Hematopoietic multipotent progenitor cell treated with erythropoietin and hydrocortisone succinate and interleukin-3 and kit ligand, for 17 days (in vitro differentiated cells): ENCODE data around the gene TRPM3.

ENCODE experiments used
- DNase-seq: peaks from one replicate; pipeline ENCODE4 v3.0.0-alpha.2; 2015; ENCODE audit warnings: low spot score

TRPM3 gene

GRCh38 chr9:71121275-71122021 is at the start of gene TRPM3:
Gene TRPM3, minus strand, starts transcription at chr9:71121621. Its CDS starts 267 bp downstream, at chr9:71121354.
- DNase-seq: no peak

GRCh38 chr9:71168418-71168817 is 47.0 kb upstream of the TRPM3 start:
- DNase-seq: no peak

- no peak for DNase-seq
Measured at GRCh38 chr9:71162126-71162525, 40.7 kb upstream of the TRPM3 start.

GRCh38 chr9:71157731-71158130 is 36.3 kb upstream of the TRPM3 start:
- no peak for DNase-seq

- no peak for DNase-seq
Measured at GRCh38 chr9:71147368-71147767, 25.9 kb upstream of the TRPM3 start.

- DNase-seq: no peak
Measured at GRCh38 chr9:71146511-71146910, 25.1 kb upstream of the TRPM3 start.

GRCh38 chr9:71145179-71145578 is 23.8 kb upstream of the TRPM3 start:
- DNase-seq: no peak

GRCh38 chr9:71144495-71144894 is 23.1 kb upstream of the TRPM3 start:
- no peak for DNase-seq

GRCh38 chr9:71136696-71137095 is 15.3 kb upstream of the TRPM3 start:
- DNase-seq: no peak

GRCh38 chr9:71131145-71131544 is 9.7 kb upstream of the TRPM3 start:
- DNase-seq: no peak

- DNase-seq: no peak
Measured at GRCh38 chr9:71130521-71130920, 9.1 kb upstream of the TRPM3 start.

- DNase-seq: no peak
Measured at GRCh38 chr9:71128796-71129195, 7.4 kb upstream of the TRPM3 start.

GRCh38 chr9:71127301-71127700 is 5.9 kb upstream of the TRPM3 start:
- DNase-seq: no peak

- no peak for DNase-seq
Measured at GRCh38 chr9:71122421-71122820, 1.0 kb upstream of the TRPM3 start.

- no peak for DNase-seq
Measured at GRCh38 chr9:71122022-71122275, 528 bp upstream of the TRPM3 start.

GRCh38 chr9:71120501-71121247 is 747 bp downstream of the TRPM3 start:
- DNase-seq: no peak

GRCh38 chr9:71119746-71120145 is 1.7 kb downstream of the TRPM3 start:
- no peak for DNase-seq

GRCh38 chr9:71118324-71118723 is 3.1 kb downstream of the TRPM3 start:
- no peak for DNase-seq

GRCh38 chr9:71115448-71115975 is 5.9 kb downstream of the TRPM3 start:
- no peak for DNase-seq

- no peak for DNase-seq
Measured at GRCh38 chr9:71112866-71113265, 8.6 kb downstream of the TRPM3 start.

GRCh38 chr9:71108937-71109336 is 12.5 kb downstream of the TRPM3 start:
- DNase-seq: no peak

- no peak for DNase-seq
Measured at GRCh38 chr9:71106992-71107391, 14.4 kb downstream of the TRPM3 start.

- DNase-seq: no peak
Measured at GRCh38 chr9:71105192-71105591, 16.2 kb downstream of the TRPM3 start.

- no peak for DNase-seq
Measured at GRCh38 chr9:71098801-71099200, 22.6 kb downstream of the TRPM3 start.
